HCT116 (cell line): ENCODE results near the gene GREB1L. TPM values are rescaled to one million over a fixed set of nuclear protein-coding genes. Genes with fewer than 3 reads are reported as not detected.

ENCODE experiments used
- ATAC-seq: fragments of 200-7000 bp; cut with Tn5 transposase; 2 replicates; pipeline ENCODE4 v1.9.1; 2020; ENCODE audit warnings: mild to moderate bottlenecking, moderate library complexity
- BruUV-seq: library from RNA; stranded (reverse); fragments of 400-500 nt; replicated peaks from 2 replicates; lab custom pipeline; 2021; lab: Mats Ljungman, UMichigan
- CTCF ChIA-PET: fragments of 300-600 bp; sonication (Branson Sonifier 250); formaldehyde crosslinking; loops from one replicate; lab custom pipeline; 2021; ENCODE audit warnings: antibody characterized with exemption; lab: Charles Lee
- POLR2A ChIA-PET: fragments of 300-600, 350-600 bp; sonication (Branson Sonifier 250); formaldehyde crosslinking; loops from one replicate; lab custom pipeline; 2021; ENCODE audit warnings: antibody characterized with exemption; lab: Charles Lee
- RAD21 ChIA-PET, 2 experiments: fragments of 300-600 bp; sonication (Branson Sonifier 250); formaldehyde crosslinking; loops; one replicate each; lab custom pipeline; 2023; ENCODE audit warnings: low total read pairs in 2 of 2; ENCODE audit not compliant: uncharacterized antibody in 2 of 2, unreplicated experiment in 2 of 2, low non-redundant PET in 1 of 2; lab: Charles Lee
- DNase-seq: peaks from one replicate; pipeline ENCODE4 v3.0.0-alpha.2; 2010; ENCODE audit warnings: low read depth, low spot score
- H2AFZ ChIP-seq: fragments of 200-600 bp; shearing (Covaris generic), sonication (generic); 2 replicates; pipeline ENCODE4 v1.6.1; 2017; ENCODE audit warnings: low read depth, mixed run types, mixed read lengths, antibody characterized with exemption, low read length; ENCODE audit not compliant: poor library complexity, severe bottlenecking
- H3K27ac ChIP-seq: 2 replicates; pipeline ENCODE4 v1.5.1; 2012; ENCODE audit warnings: low read depth, low read length
- H3K27me3 ChIP-seq: fragments of 200-600 bp; sonication (generic); 2 replicates; pipeline ENCODE4 v1.6.1; 2016; ENCODE audit warnings: mixed run types, low read length, mixed read lengths; ENCODE audit not compliant: insufficient read depth
- H3K36me3 ChIP-seq, 2 experiments: fragments of 200-500 bp in 1 of 2; fragments of 200-600 bp in 1 of 2; sonication (Bioruptor generic) in 1 of 2; sonication (generic) in 1 of 2; 2 replicates each; pipeline versions ENCODE4 v1.5.1 to v1.6.1; 2014 to 2016; ENCODE audit warnings: low read length in 2 of 2, inconsistent platforms in 1 of 2, mixed read lengths in 1 of 2, mixed run types in 1 of 2; ENCODE audit not compliant: insufficient read depth in 2 of 2, control insufficient read depth in 1 of 2
- H3K4me1 ChIP-seq, 2 experiments: fragments of 200-600 bp in 1 of 2; sonication (generic) in 1 of 2; 2 replicates each; pipeline versions ENCODE4 v1.5.1 to v1.6.1; 2012 to 2017; ENCODE audit warnings: low read length in 2 of 2, inconsistent platforms in 1 of 2, mild to moderate bottlenecking in 1 of 2, mixed read lengths in 1 of 2, mixed run types in 1 of 2, moderate library complexity in 1 of 2; ENCODE audit not compliant: insufficient read depth in 2 of 2, control insufficient read depth in 1 of 2
- H3K4me2 ChIP-seq: fragments of 200-600 bp; sonication (generic); 2 replicates; pipeline ENCODE4 v1.6.1; 2017; ENCODE audit warnings: mixed run types, low read length, mixed read lengths
- H3K4me3 ChIP-seq, 2 experiments: fragments of 200-600 bp in 1 of 2; sonication (generic) in 1 of 2; replicated peaks in 1 of 2; 2 replicates each; pipeline ENCODE4 v1.5.1; 2011 to 2016; ENCODE audit warnings: low read length in 2 of 2, control low read depth in 1 of 2, low read depth in 1 of 2, mild to moderate bottlenecking in 1 of 2, mixed read lengths in 1 of 2, mixed run types in 1 of 2
- H3K79me2 ChIP-seq: fragments of 200-600 bp; sonication (generic); 2 replicates; pipeline ENCODE4 v1.6.1; 2017; ENCODE audit warnings: mild to moderate bottlenecking, mixed run types, low read length, moderate library complexity, mixed read lengths; ENCODE audit not compliant: insufficient read depth
- H3K9ac ChIP-seq: fragments of 200-600 bp; sonication (generic); 2 replicates; pipeline ENCODE4 v1.6.1; 2016; ENCODE audit warnings: low read length, mixed read lengths
- H3K9me2 ChIP-seq: fragments of 200-600 bp; sonication (generic), shearing (Covaris generic); 2 replicates; pipeline ENCODE4 v1.6.1; 2017; ENCODE audit warnings: mixed run types, mild to moderate bottlenecking, moderate library complexity; ENCODE audit not compliant: insufficient read depth
- H3K9me3 ChIP-seq, 2 experiments: fragments of 200-500 bp in 1 of 2; fragments of 200-600 bp in 1 of 2; sonication (Bioruptor generic) in 1 of 2; sonication (generic) in 1 of 2; 2 replicates each; pipeline ENCODE4 v1.6.1; 2014 to 2017; ENCODE audit warnings: low read length in 2 of 2, mixed read lengths in 2 of 2, inconsistent platforms in 1 of 2, low read depth in 1 of 2, mild to moderate bottlenecking in 1 of 2, mixed run types in 1 of 2, moderate library complexity in 1 of 2; ENCODE audit not compliant: control insufficient read depth in 1 of 2, insufficient read depth in 1 of 2
- H4K20me1 ChIP-seq: fragments of 200-600 bp; sonication (generic), shearing (Covaris generic); 2 replicates; pipeline ENCODE4 v1.6.1; 2017; ENCODE audit warnings: mixed run types, mild to moderate bottlenecking, moderate library complexity; ENCODE audit not compliant: insufficient read depth
- CBX3 ChIP-seq: IDR thresholded peaks from 2 replicates; pipeline ENCODE4 v1.6.1; 2012; ENCODE audit warnings: low read depth
- CTCF ChIP-seq, 3 experiments: fragments of 200-600 bp in 1 of 3; sonication (generic) in 1 of 3; IDR thresholded peaks in 2 of 3; conservative IDR thresholded peaks in 1 of 3; 2 replicates each; pipeline ENCODE4 v1.5.1; 2012 to 2017; ENCODE audit warnings: low read depth in 2 of 3, low read length in 2 of 3, antibody characterized with exemption in 1 of 3, borderline replicate concordance in 1 of 3, control low read depth in 1 of 3, mild to moderate bottlenecking in 1 of 3, mixed read lengths in 1 of 3, mixed run types in 1 of 3, moderate library complexity in 1 of 3; ENCODE audit not compliant: insufficient read depth in 1 of 3
- EZH2phosphoT487 ChIP-seq: fragments of 200-600 bp; IDR thresholded peaks from 2 replicates; pipeline ENCODE4 v1.6.1; 2018; ENCODE audit warnings: antibody characterized with exemption, borderline replicate concordance
- FOSL1 ChIP-seq: IDR thresholded peaks from 2 replicates; pipeline ENCODE4 v1.6.1; 2012; ENCODE audit warnings: low read depth
- JUND ChIP-seq: IDR thresholded peaks from 2 replicates; pipeline ENCODE4 v1.6.1; 2012
- MAX ChIP-seq: IDR thresholded peaks from 2 replicates; pipeline ENCODE4 v1.6.1; 2012
- POLR2A ChIP-seq: IDR thresholded peaks from 2 replicates; pipeline ENCODE4 v1.7.0; 2011; ENCODE audit warnings: borderline replicate concordance; ENCODE audit not compliant: insufficient read depth, insufficient read length; ENCODE audit errors: extremely low read depth
- POLR2AphosphoS5 ChIP-seq: IDR thresholded peaks from 2 replicates; pipeline ENCODE4 v1.6.1; 2011; ENCODE audit warnings: mild to moderate bottlenecking, low read depth, low read length, moderate library complexity
- SP1 ChIP-seq: IDR thresholded peaks from 2 replicates; pipeline ENCODE4 v1.6.1; 2012; ENCODE audit warnings: low read depth
- TCF7L2 ChIP-seq: IDR thresholded peaks from 2 replicates; pipeline ENCODE4 v1.7.0; 2011; ENCODE audit warnings: borderline replicate concordance, inconsistent platforms; ENCODE audit not compliant: insufficient read depth, insufficient read length; ENCODE audit errors: extremely low read depth
- YY1 ChIP-seq: IDR thresholded peaks from 2 replicates; pipeline ENCODE4 v1.6.1; 2011; ENCODE audit warnings: low read length, low read depth, moderate library complexity, mild to moderate bottlenecking; ENCODE audit not compliant: insufficient replicate concordance; ENCODE audit errors: extremely low read depth
- ZFX ChIP-seq: fragments of 450-650 bp; IDR thresholded peaks from 2 replicates; pipeline ENCODE4 v1.6.1; 2017
- ZNF274 ChIP-seq: fragments of 200-500 bp; sonication (Bioruptor generic); IDR thresholded peaks from 2 replicates; pipeline ENCODE4 v1.6.1; 2014; ENCODE audit warnings: mild to moderate bottlenecking, low read depth, low read length, inconsistent platforms
- intact Hi-C: fragments of 100-400 bp; cut with micrococcal nuclease; formaldehyde crosslinking; loops from 2 replicates; pipeline ENCODE4 v1.10.0; 2022
- total RNA-seq: library from RNA; stranded (reverse); gene quantifications from one replicate; pipeline ENCODE4 v1.2.1, GENCODE V29; 2021; ENCODE audit not compliant: unreplicated experiment

The GREB1L gene
- total RNA-seq, 1 experiment from 2014 or later: 12.2 TPM

GRCh38 chr18:21330122-21330701 is 88.2 kb downstream of the GREB1L start:
- Histone ChIP-seq H3K9me2 (no peaks in the 10 kb centered on the region), H3K4me2 (peak overlapping the region; percentile 80), H3K27ac (peak overlapping the region; percentile 48), H3K4me1 (peaks cover 18 to 51% of the 10 kb centered on the region in 2 experiments), H4K20me1 (no peaks in the 10 kb centered on the region), H3K9ac (peak overlapping the region; percentile 31), H3K79me2 (no peaks in the 10 kb centered on the region; the same call in 1 of the 2 replicates), H2AFZ (no peak overlapping the region), H3K4me3 (peak overlapping the region; percentile 15 to 42; a peak in 3 of 4 replicates), H3K9me3 (no peaks in the 10 kb centered on the region), H3K36me3 (no peaks in the 10 kb centered on the region), H3K27me3 (no peaks in the 10 kb centered on the region)
- ChIA-PET RAD21 (no interaction called here), CTCF (no interaction called here), POLR2A (no interaction called here)
- TF ChIP-seq POLR2A (no peak), JUND (peak; percentile 60; the same call in 1 of the 2 replicates), YY1 (no peak), CBX3 (0 out of 2 replicates have a peak, but pooled peaks have one; percentile 26), FOSL1 (peak; percentile 46; the same call in 1 of the 2 replicates), MAX (peak; percentile 9; the same call in 1 of the 2 replicates), ZNF274 (no peak), EZH2phosphoT487 (no peak), SP1 (peak; percentile 71), CTCF (IDR thresholded peaks at IDR 0.05 in 2 of 3, conservative IDR thresholded peaks at IDR 0.05 in 1 of 3; ENCODE audit: borderline replicate concordance in 1 of 3, insufficient read depth in 1 of 3, low read depth in 2 of 3, low read length in 2 of 3) (no peak), ZFX (no peak), POLR2AphosphoS5 (peak; percentile 28; the same call in 1 of the 2 replicates), TCF7L2 (no peak)
- no TSS peak for BruUV-seq
- intact Hi-C loops: no loop called here
- DNase-seq (peak; percentile 59), ATAC-seq (peak; percentile 88)
